Measurements from ENCODE around the gene SEMA4B.
"Not testable (repeated sequence)": the region's sequence is repeated elsewhere in the genome, so short reads cannot be mapped to it uniquely, and the experiment has no call there.

The SEMA4B gene

DNA sequence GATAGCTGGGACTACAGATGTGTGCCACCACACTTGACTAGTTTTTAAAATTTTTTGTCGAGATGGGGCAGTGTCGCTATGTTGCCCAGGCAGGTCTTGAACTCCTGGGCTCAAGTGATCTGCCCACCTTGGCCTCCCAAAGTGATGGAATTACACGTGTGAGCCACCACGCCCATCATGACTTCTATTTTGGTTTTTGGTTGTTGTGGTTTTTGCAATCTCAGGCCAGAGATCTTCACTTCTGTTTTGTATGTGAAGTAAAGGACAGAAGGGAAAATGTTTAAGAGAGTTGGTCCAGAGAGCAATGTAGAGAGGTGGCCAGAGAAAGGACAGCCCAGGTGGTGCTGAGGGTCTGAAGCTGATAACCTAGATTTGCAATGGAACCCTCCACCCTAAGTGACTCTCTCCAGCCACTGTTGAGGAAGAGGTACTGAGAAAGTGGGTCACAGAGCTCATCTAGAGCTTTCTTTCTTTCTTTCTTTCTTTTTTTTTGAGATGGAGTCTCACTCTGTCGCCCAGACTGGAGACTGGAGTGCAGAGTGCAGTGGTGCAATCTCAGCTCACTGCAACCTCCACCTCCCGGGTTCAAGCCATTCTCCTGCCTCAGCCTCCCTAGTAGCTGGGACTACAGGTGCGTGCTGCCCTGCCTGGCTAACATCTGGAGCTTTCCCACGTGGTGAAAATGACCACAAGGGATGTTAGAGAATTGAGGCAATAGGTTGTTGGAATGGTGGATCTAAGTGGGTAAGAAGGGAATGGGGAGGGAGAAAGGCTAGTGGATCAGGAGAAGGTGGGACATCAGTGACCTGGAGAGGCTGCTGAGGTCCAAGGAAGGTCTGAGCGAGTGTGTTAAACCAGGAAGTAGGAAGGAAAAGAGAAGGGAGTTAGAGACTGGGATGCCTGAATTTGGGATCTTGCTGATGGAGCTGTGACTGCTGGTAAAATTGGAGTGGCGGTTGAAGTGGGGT, 22.4 kb upstream of the SEMA4B start:
- H3K9ac ChIP-seq (ENCODE audit: low read depth in 1 of 2, low read length in 2 of 2): no peak overlapping the region
- H3K9me3 ChIP-seq (ENCODE audit: control insufficient read depth in 2 of 2, low read length in 2 of 2): no peaks in the 10 kb centered on the region
- H3K27ac ChIP-seq (ENCODE audit: low read depth in 2 of 2, low read length in 2 of 2): no peak overlapping the region
- no peaks in the 10 kb centered on the region for H3K36me3 ChIP-seq (ENCODE audit: control insufficient read depth in 2 of 2, insufficient read depth in 2 of 2, low read length in 2 of 2)
- H3K4me3 ChIP-seq (ENCODE audit: low read length in 2 of 2): no peak overlapping the region
- H3K4me1 ChIP-seq (ENCODE audit: control insufficient read depth in 2 of 2, insufficient read depth in 2 of 2, low read length in 2 of 2): peaks cover 3 to 14% of the 10 kb centered on the region in 2 donors
- H3K27me3 ChIP-seq (ENCODE audit: control insufficient read depth in 2 of 2, insufficient read depth in 2 of 2, low read length in 2 of 2): no peaks in the 10 kb centered on the region

DNA sequence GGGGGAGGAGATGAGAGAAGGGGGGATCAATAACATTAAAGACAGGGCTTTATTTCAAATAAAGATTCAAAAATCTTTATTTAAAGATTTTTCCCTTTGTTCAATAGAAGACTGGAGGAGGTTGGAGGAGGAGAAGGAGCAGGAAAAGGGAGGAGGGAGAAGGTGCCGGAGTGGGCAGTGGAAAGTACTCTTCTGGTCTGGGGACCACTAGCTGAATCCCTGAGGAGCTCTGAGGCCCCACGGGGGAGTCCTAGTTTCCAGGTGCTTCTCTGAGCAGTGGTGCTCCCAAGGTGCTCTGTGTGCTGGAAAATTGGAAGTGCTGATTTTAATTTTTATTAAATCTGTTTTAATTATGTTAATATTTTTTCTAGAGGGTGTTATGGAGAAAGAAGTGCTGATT, 19.4 kb upstream of the SEMA4B start:
- Histone ChIP-seq H3K4me1 (ENCODE audit: control insufficient read depth in 2 of 2, insufficient read depth in 2 of 2, low read length in 2 of 2) (peaks cover 13 to 27% of the 10 kb centered on the region in 2 donors), H3K27ac (ENCODE audit: low read depth in 2 of 2, low read length in 2 of 2) (peak overlapping the region in 1 of 2 donors; percentile 63), H3K27me3 (ENCODE audit: control insufficient read depth in 2 of 2, insufficient read depth in 2 of 2, low read length in 2 of 2) (no peaks in the 10 kb centered on the region), H3K4me3 (ENCODE audit: low read length in 2 of 2) (no peak overlapping the region), H3K36me3 (ENCODE audit: control insufficient read depth in 2 of 2, insufficient read depth in 2 of 2, low read length in 2 of 2) (no peaks in the 10 kb centered on the region), H3K9me3 (ENCODE audit: control insufficient read depth in 2 of 2, low read length in 2 of 2) (no peaks in the 10 kb centered on the region), H3K9ac (ENCODE audit: low read depth in 1 of 2, low read length in 2 of 2) (no peak overlapping the region)

DNA sequence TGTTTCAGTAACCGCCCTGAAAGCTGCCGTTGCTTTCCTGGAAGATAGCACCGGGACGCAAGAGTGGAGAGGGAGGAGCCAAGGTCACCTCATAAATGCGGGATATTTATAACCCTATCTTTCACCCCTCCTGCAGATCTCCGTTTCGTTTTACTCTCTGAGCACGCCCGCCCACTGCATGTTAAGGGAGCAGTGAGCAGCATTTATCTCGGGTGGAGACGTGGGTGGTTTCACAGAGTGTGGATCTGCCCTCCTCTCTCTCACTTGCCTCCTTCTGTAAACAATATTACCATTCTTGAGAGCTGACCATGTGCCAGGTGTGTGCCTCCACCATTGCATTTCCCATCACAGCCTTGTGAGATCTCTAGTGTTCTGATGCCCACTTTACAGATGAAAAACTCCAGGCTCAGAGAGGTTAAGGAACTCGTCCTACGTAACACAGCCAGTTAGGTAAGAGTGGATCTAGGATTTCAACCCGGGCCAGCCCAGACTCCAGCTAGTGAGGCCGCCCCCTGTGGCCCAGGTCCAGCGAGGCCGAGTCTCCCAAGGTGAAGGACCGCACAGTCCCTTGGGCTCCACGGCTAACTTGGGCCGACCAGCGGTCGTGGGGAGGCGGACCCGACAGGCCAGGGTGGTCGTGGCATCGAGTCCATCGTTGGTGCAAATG, 16.9 kb upstream of the SEMA4B start:
- H3K27ac ChIP-seq (ENCODE audit: low read depth in 2 of 2, low read length in 2 of 2): peak overlapping the region; percentile 95 to 99

DNA sequence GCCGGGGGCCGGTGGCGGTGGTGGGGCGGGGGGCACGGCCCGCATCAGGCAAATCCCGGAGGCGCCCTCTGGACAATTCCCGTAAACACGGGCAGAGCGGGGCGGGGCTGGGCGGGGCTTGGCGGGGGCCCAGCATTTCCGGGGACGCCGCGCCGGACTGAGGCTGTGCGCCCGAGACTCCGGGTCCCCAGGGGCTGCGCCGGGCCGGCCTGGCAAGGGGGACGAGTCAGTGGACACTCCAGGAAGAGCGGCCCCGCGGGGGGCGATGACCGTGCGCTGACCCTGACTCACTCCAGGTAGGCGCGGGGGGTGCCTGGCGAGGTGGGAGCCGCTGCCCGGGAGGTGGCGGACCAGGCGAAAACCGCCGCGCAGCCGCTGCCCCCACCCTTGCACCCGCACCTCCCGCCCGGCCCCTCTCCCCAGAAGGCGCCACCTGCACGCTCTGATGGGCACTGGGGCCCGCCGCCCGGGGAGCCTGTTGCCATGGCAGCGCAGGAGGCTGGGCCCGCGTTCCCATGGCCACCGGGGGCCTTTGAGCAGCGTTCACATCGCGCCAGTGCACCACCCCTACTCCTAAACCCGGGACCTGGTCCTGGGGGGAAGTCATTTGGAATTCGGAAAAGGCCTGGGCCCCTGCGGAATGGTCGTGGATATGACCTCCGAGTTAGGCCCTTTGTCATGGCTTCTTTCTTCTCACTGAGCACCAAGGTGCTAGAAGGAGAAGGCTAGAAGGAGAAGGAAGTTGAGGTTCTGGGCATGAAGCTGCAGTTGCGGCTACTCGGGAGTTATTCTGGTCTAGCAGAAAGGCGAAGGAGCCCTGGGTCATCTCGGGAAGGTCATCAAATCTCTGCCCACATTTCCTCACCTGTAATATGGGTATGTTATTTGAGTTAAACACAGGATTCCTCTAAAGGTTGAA, 16.1 kb upstream of the SEMA4B start:
- H3K36me3 ChIP-seq (ENCODE audit: control insufficient read depth in 2 of 2, insufficient read depth in 2 of 2, low read length in 2 of 2): no peaks in the 10 kb centered on the region
- peaks cover 18 to 36% of the 10 kb centered on the region in 2 donors for H3K4me1 ChIP-seq (ENCODE audit: control insufficient read depth in 2 of 2, insufficient read depth in 2 of 2, low read length in 2 of 2)
- H3K9ac ChIP-seq (ENCODE audit: low read depth in 1 of 2, low read length in 2 of 2): peak overlapping the region; percentile 80 to 84
- peak overlapping the region; percentile 95 to 99 for H3K27ac ChIP-seq (ENCODE audit: low read depth in 2 of 2, low read length in 2 of 2)
- H3K9me3 ChIP-seq (ENCODE audit: control insufficient read depth in 2 of 2, low read length in 2 of 2): no peaks in the 10 kb centered on the region
- H3K27me3 ChIP-seq (ENCODE audit: control insufficient read depth in 2 of 2, insufficient read depth in 2 of 2, low read length in 2 of 2): no peaks in the 10 kb centered on the region
- peak overlapping the region; percentile 86 to 87 for H3K4me3 ChIP-seq (ENCODE audit: low read length in 2 of 2)

More for the DNA sequence above, 16.9 kb upstream of the SEMA4B start:
- Histone ChIP-seq H3K27me3 (ENCODE audit: control insufficient read depth in 2 of 2, insufficient read depth in 2 of 2, low read length in 2 of 2) (no peaks in the 10 kb centered on the region), H3K4me3 (ENCODE audit: low read length in 2 of 2) (peak overlapping the region; percentile 75 to 86), H3K4me1 (ENCODE audit: control insufficient read depth in 2 of 2, insufficient read depth in 2 of 2, low read length in 2 of 2) (peaks cover 16 to 31% of the 10 kb centered on the region in 2 donors), H3K36me3 (ENCODE audit: control insufficient read depth in 2 of 2, insufficient read depth in 2 of 2, low read length in 2 of 2) (no peaks in the 10 kb centered on the region), H3K9me3 (ENCODE audit: control insufficient read depth in 2 of 2, low read length in 2 of 2) (no peaks in the 10 kb centered on the region), H3K9ac (ENCODE audit: low read depth in 1 of 2, low read length in 2 of 2) (peak overlapping the region; percentile 80 to 84)

DNA sequence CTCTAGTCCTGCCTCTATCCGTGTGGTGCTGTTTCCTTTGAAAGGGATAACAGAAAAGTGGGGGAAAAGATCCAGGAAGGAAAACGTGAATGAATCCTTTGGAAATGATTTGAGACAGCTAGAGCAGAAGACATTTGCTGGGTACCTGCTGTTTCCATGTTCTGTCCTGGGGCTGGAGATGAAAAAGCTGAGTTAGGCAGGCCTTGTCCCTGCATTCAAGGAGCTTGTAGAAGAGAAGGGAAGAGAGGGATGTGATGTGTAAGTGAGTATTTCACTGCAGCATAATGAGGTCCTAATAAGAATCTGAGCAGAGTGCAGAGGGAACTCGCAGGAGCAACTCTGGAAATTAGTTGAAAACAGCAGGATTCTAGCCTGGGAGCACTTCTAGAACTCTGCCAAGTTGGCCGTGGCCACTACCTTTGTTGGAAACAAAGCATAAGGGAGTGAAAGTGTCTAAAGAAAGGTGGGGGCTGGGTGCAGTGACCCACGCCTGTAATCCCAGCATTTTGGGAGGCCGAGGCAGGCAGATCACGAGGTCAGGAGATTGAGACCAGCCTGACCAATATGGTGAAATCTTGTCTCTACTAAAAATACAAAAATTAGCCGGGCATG, 13.8 kb upstream of the SEMA4B start:
- Histone ChIP-seq H3K9me3 (ENCODE audit: control insufficient read depth in 2 of 2, low read length in 2 of 2) (no peaks in the 10 kb centered on the region), H3K27ac (ENCODE audit: low read depth in 2 of 2, low read length in 2 of 2) (peak overlapping the region; percentile 1 to 28), H3K4me1 (ENCODE audit: control insufficient read depth in 2 of 2, insufficient read depth in 2 of 2, low read length in 2 of 2) (peaks cover 41 to 59% of the 10 kb centered on the region in 2 donors), H3K9ac (ENCODE audit: low read depth in 1 of 2, low read length in 2 of 2) (peak overlapping the region in 1 of 2 donors; percentile 12), H3K4me3 (ENCODE audit: low read length in 2 of 2) (no peak overlapping the region), H3K27me3 (ENCODE audit: control insufficient read depth in 2 of 2, insufficient read depth in 2 of 2, low read length in 2 of 2) (no peaks in the 10 kb centered on the region), H3K36me3 (ENCODE audit: control insufficient read depth in 2 of 2, insufficient read depth in 2 of 2, low read length in 2 of 2) (no peaks in the 10 kb centered on the region)

DNA sequence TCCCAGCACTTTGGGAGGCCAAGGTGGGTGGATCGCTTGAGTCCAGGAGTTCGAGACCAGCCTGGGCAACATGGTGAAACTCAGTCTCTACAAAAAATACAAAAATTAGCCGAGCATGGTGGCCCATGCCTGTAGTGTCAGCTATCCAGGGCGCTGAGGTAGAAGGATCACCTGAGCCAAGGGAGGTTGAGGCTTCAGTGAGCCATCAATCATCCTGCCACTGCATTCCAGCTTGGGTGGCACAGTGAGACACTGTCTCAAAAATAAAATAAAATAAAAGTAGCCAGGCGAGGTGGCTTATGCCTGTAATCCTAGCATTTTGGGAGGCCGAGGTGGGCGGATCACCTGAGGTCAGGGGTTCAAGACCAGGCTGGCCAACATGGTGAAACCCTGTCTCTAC, 13.1 kb upstream of the SEMA4B start:
- not testable (repeated sequence) for H3K9ac ChIP-seq (ENCODE audit: low read depth in 1 of 2, low read length in 2 of 2); H3K36me3 ChIP-seq (ENCODE audit: control insufficient read depth in 2 of 2, insufficient read depth in 2 of 2, low read length in 2 of 2); H3K4me3 ChIP-seq (ENCODE audit: low read length in 2 of 2); H3K9me3 ChIP-seq (ENCODE audit: control insufficient read depth in 2 of 2, low read length in 2 of 2); H3K27ac ChIP-seq (ENCODE audit: low read depth in 2 of 2, low read length in 2 of 2); H3K27me3 ChIP-seq (ENCODE audit: control insufficient read depth in 2 of 2, insufficient read depth in 2 of 2, low read length in 2 of 2)
- H3K4me1 ChIP-seq (ENCODE audit: control insufficient read depth in 2 of 2, insufficient read depth in 2 of 2, low read length in 2 of 2): peaks cover 47 to 65% of the 10 kb centered on the region in 2 donors

DNA sequence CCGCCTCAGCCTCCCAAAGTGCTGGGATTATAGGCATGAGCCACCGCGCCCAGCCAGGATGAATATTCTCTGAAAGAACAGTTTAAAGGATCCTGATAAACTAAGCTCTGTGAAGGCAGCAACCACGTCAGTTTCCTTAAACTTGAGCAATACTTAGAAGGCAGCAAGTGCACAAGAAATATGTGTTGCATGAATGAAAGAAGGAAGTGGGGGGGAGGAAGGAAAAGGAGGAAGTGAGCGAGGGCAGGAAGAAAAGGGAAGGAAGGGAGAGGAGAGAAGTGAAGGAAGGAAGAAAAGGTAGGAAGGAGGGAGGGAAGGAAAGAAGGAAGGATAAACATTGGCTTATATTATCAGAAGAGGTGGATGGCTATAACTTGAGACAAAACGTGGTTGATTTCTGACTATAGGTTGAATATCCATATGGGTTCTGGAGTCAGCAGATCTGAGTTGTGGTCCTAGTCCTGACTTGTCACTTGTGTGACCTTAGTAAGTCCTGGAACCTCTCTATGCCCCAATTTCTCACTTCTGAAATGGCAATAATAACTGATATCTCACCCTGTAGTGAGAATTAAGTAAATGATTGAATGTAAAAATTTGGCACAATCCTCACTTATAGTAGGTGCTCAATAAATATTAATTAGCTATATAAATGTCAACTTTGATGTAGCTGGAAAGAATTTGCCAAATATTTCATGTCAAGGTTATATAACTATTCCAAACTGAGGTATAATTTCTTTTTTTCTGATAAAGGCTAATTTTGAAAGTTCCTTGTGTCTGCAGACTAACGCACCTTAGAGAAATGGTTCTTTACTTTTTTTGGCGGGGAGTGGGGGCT, 12.0 kb upstream of the SEMA4B start:
- H3K9ac ChIP-seq (ENCODE audit: low read depth in 1 of 2, low read length in 2 of 2): peak overlapping the region in 1 of 2 donors; percentile 5
- no peaks in the 10 kb centered on the region for H3K9me3 ChIP-seq (ENCODE audit: control insufficient read depth in 2 of 2, low read length in 2 of 2)
- H3K27ac ChIP-seq (ENCODE audit: low read depth in 2 of 2, low read length in 2 of 2): peak overlapping the region; percentile 91 to 93
- no peaks in the 10 kb centered on the region for H3K36me3 ChIP-seq (ENCODE audit: control insufficient read depth in 2 of 2, insufficient read depth in 2 of 2, low read length in 2 of 2)
- H3K4me1 ChIP-seq (ENCODE audit: control insufficient read depth in 2 of 2, insufficient read depth in 2 of 2, low read length in 2 of 2): peaks cover 45 to 60% of the 10 kb centered on the region in 2 donors
- H3K4me3 ChIP-seq (ENCODE audit: low read length in 2 of 2): no peak overlapping the region
- no peaks in the 10 kb centered on the region for H3K27me3 ChIP-seq (ENCODE audit: control insufficient read depth in 2 of 2, insufficient read depth in 2 of 2, low read length in 2 of 2)

DNA sequence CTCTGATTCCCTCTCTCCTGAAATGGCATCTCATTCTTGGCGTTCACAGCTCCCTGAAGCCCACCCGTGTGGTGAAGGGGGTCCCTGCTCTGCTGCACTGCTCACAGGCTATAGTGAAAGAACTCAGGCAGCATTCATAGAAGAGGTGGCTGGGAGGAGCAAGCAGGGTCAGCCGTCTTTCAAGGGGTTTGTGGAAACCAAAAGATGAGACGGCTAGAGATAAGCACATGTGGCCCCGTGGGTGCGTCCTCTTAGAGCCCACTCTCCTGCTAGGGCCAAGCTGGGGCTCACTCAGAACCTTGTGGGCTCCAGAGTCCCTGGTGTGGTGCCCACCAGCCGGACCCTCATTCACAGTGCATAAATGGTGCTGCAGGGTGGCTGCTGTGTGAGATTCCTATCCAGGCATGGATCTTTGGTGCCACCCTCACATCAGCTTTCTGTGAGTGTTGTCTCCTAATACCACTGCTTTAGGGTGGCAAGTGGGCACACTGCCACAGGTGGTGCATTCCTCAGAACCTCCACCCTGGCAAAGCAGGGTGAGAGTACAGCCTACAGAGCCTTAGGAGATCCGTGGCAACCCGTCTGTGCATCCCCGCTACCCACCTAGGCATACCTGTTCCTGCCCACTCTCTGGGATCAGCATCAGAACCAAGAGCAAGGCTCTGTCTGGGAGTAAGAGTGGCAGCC, 11.2 kb upstream of the SEMA4B start:
- no peaks in the 10 kb centered on the region for H3K27me3 ChIP-seq (ENCODE audit: control insufficient read depth in 2 of 2, insufficient read depth in 2 of 2, low read length in 2 of 2)
- H3K9me3 ChIP-seq (ENCODE audit: control insufficient read depth in 2 of 2, low read length in 2 of 2): no peaks in the 10 kb centered on the region
- peaks cover 44 to 56% of the 10 kb centered on the region in 2 donors for H3K4me1 ChIP-seq (ENCODE audit: control insufficient read depth in 2 of 2, insufficient read depth in 2 of 2, low read length in 2 of 2)
- H3K4me3 ChIP-seq (ENCODE audit: low read length in 2 of 2): no peak overlapping the region
- no peaks in the 10 kb centered on the region for H3K36me3 ChIP-seq (ENCODE audit: control insufficient read depth in 2 of 2, insufficient read depth in 2 of 2, low read length in 2 of 2)
- H3K27ac ChIP-seq (ENCODE audit: low read depth in 2 of 2, low read length in 2 of 2): peak overlapping the region; percentile 91 to 93
- peak overlapping the region; percentile 35 to 69 for H3K9ac ChIP-seq (ENCODE audit: low read depth in 1 of 2, low read length in 2 of 2)
